ENCODE measurements around the gene PCDH10.

- TF ChIP-seq EP300 (IDR thresholded peaks at IDR 0.05) (no peak), CTCF (IDR thresholded peaks at IDR 0.05) (no peak)
Observed at GRCh38 chr4:133156556-133156955, 7.5 kb downstream of the PCDH10 start.
